Measurements from ENCODE around the gene ZNF768. TPM values are rescaled to one million over a fixed set of nuclear protein-coding genes. Genes with fewer than 3 reads are reported as not detected.

ZNF768 gene
- 15.4 and 18.7 TPM in 2 replicates for total RNA-seq

GRCh38 chr16:30526137-30526822 is at the start of gene ZNF768:
ZNF768 (minus strand) TSS chr16:30526566; CDS start chr16:30526413, 153 bp downstream.

GRCh38 chr16:30571445-30572322 is 45.3 kb upstream of the ZNF768 start, which contains the start of gene ZNF688:
ZNF688 (minus strand) TSS chr16:30571714; CDS start chr16:30571629, 85 bp downstream.

GRCh38 chr16:30557957-30558788 is 31.8 kb upstream of the ZNF768 start, which contains the start of gene ZNF764:
ZNF764 (minus strand) TSS chr16:30558374; CDS start chr16:30558182, 192 bp downstream.

GRCh38 chr16:30534368-30535105 is 8.2 kb upstream of the ZNF768 start, which contains the start of gene ZNF747:
ZNF747 (minus strand) TSS chr16:30534858; CDS start chr16:30534679, 179 bp downstream.

Other genes starting within 250 kb of the ZNF768 start
- gene CD2BP2, start 171.3 kb downstream of the ZNF768 start, total RNA-seq, result 31.3 and 43.4 TPM in 2 replicates
- 33.1 and 39.3 TPM in 2 replicates for gene TBC1D10B, start 156.1 kb downstream of the ZNF768 start, total RNA-seq
- gene MYL11, start 151.8 kb downstream of the ZNF768 start, total RNA-seq, result not detected in 2 replicates
- gene SEPTIN1, start 144.0 kb downstream of the ZNF768 start, total RNA-seq, result 0.50 TPM in 1 of 2 replicates, not detected in the other
- 2.4 and 3.5 TPM in 2 replicates for gene ZNF48, start 131.1 kb downstream of the ZNF768 start, total RNA-seq
- 28.0 and 32.5 TPM in 2 replicates for gene ZNF771, start 119.0 kb downstream of the ZNF768 start, total RNA-seq
- gene DCTPP1, start 96.5 kb downstream of the ZNF768 start, total RNA-seq, result 12.6 and 16.9 TPM in 2 replicates
- 23.2 and 25.8 TPM in 2 replicates for gene SEPHS2, start 80.7 kb downstream of the ZNF768 start, total RNA-seq
- not detected in 2 replicates for gene ITGAL, start 53.8 kb downstream of the ZNF768 start, total RNA-seq
- gene ZNF747, start 8.3 kb upstream of the ZNF768 start, total RNA-seq, result 7.8 and 10.0 TPM in 2 replicates
- gene ZNF764, start 31.8 kb upstream of the ZNF768 start, total RNA-seq, result 7.9 and 8.9 TPM in 2 replicates
- 10.4 and 11.6 TPM in 2 replicates for gene ZNF688, start 45.1 kb upstream of the ZNF768 start, total RNA-seq
- gene ZNF785, start 59.1 kb upstream of the ZNF768 start, total RNA-seq, result 6.8 and 18.9 TPM in 2 replicates
- 7.1 and 9.8 TPM in 2 replicates for gene ZNF689, start 83.8 kb upstream of the ZNF768 start, total RNA-seq
- gene PRR14, start 124.4 kb upstream of the ZNF768 start, total RNA-seq, result 16.0 and 24.8 TPM in 2 replicates
- 25.1 and 30.0 TPM in 2 replicates for gene FBRS, start 131.9 kb upstream of the ZNF768 start, total RNA-seq
- 21.4 and 34.3 TPM in 2 replicates for gene SRCAP, start 172.6 kb upstream of the ZNF768 start, total RNA-seq
- 13.2 and 17.8 TPM in 2 replicates for gene PHKG2, start 221.9 kb upstream of the ZNF768 start, total RNA-seq
- 0.62 and 0.93 TPM in 2 replicates for gene CFAP119, start 235.5 kb upstream of the ZNF768 start, total RNA-seq
- gene RNF40, start 235.8 kb upstream of the ZNF768 start, total RNA-seq, result 68.0 and 87.4 TPM in 2 replicates